Kidney glomerular epithelial cell (primary cell): ENCODE measurements around the gene MACROD2.
A peak's percentile ranks its signal among the peaks of the same experiment; 100 is the strongest.

Experiments used
- DNase-seq: peaks from one replicate; lab custom pipeline; 2025; lab: John Stamatoyannopoulos, UW

Gene MACROD2

GRCh38 chr20:14062786-14063185 is 67.5 kb downstream of the MACROD2 start:
- DNase-seq, result peak; percentile 6

- DNase-seq, result no peak
Measured at GRCh38 chr20:14064333-14064732, 69.0 kb downstream of the MACROD2 start.

GRCh38 chr20:14064921-14065320 is 69.6 kb downstream of the MACROD2 start:
- DNase-seq, result no peak

- no peak for DNase-seq
Measured at GRCh38 chr20:14065774-14066173, 70.5 kb downstream of the MACROD2 start.

GRCh38 chr20:14067603-14068002 is 72.3 kb downstream of the MACROD2 start:
- DNase-seq, result no peak

GRCh38 chr20:14069796-14070195 is 74.5 kb downstream of the MACROD2 start:
- DNase-seq, result peak; percentile 39

- no peak for DNase-seq
Measured at GRCh38 chr20:14093652-14094051, 98.3 kb downstream of the MACROD2 start.

- no peak for DNase-seq
Measured at GRCh38 chr20:14098261-14098660, 102.9 kb downstream of the MACROD2 start.

- DNase-seq, result no peak
Measured at GRCh38 chr20:14113416-14113815, 118.1 kb downstream of the MACROD2 start.

GRCh38 chr20:14114065-14114704 is 118.9 kb downstream of the MACROD2 start:
- DNase-seq, result no peak

- no peak for DNase-seq
Measured at GRCh38 chr20:14116037-14116436, 120.7 kb downstream of the MACROD2 start.

GRCh38 chr20:14117768-14118167 is 122.5 kb downstream of the MACROD2 start:
- no peak for DNase-seq

GRCh38 chr20:14126856-14127255 is 131.5 kb downstream of the MACROD2 start:
- DNase-seq, result no peak

- DNase-seq, result no peak
Measured at GRCh38 chr20:14127514-14128223, 132.4 kb downstream of the MACROD2 start.

- DNase-seq, result no peak
Measured at GRCh38 chr20:14134004-14134403, 138.7 kb downstream of the MACROD2 start.

GRCh38 chr20:14142171-14142570 is 146.9 kb downstream of the MACROD2 start:
- DNase-seq, result peak; percentile 79

- DNase-seq, result peak; percentile 69
Measured at GRCh38 chr20:14142964-14143627, 147.8 kb downstream of the MACROD2 start.

GRCh38 chr20:14148042-14148441 is 152.7 kb downstream of the MACROD2 start:
- DNase-seq, result no peak

GRCh38 chr20:14155361-14155760 is 160.0 kb downstream of the MACROD2 start:
- no peak for DNase-seq

GRCh38 chr20:14178528-14178927 is 183.2 kb downstream of the MACROD2 start:
- DNase-seq, result no peak

- no peak for DNase-seq
Measured at GRCh38 chr20:14178952-14179351, 183.6 kb downstream of the MACROD2 start.

- peak; percentile 29 for DNase-seq
Measured at GRCh38 chr20:14189794-14190402, 194.6 kb downstream of the MACROD2 start.

GRCh38 chr20:14191559-14191958 is 196.2 kb downstream of the MACROD2 start:
- DNase-seq, result no peak
